ENCODE results near the gene FES. TPM values are rescaled to one million over a fixed set of nuclear protein-coding genes. Genes with fewer than 3 reads are reported as not detected.
A peak's percentile ranks its signal among the peaks of the same experiment; 100 is the strongest.

FES gene
- total and polyA plus RNA-seq, 2 of the 13 experiments (the other 11 are each of a cell fraction or from before 2014, with no cell fraction given) = 4.0 to 9.5 TPM

GRCh38 chr15:90860942-90861675 is 23.2 kb upstream of the FES start (continued):
- TF ChIP-seq, protein P1, sequence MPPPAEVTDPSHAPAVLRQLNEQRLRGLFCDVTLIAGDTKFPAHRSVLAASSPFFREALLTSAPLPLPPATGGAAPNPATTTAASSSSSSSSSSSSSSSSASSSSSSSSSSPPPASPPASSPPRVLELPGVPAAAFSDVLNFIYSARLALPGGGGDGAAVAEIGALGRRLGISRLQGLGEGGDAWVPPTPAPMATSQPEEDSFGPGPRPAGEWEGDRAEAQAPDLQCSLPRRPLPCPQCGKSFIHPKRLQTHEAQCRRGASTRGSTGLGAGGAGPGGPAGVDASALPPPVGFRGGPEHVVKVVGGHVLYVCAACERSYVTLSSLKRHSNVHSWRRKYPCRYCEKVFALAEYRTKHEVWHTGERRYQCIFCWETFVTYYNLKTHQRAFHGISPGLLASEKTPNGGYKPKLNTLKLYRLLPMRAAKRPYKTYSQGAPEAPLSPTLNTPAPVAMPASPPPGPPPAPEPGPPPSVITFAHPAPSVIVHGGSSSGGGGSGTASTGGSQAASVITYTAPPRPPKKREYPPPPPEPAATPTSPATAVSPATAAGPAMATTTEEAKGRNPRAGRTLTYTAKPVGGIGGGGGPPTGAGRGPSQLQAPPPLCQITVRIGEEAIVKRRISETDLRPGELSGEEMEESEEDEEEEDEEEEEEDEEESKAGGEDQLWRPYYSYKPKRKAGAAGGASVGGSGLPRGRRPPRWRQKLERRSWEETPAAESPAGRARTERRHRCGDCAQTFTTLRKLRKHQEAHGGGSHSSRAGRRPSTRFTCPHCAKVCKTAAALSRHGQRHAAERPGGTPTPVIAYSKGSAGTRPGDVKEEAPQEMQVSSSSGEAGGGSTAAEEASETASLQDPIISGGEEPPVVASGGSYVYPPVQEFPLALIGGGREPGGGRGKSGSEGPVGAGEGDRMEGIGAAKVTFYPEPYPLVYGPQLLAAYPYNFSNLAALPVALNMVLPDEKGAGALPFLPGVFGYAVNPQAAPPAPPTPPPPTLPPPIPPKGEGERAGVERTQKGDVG (CRISPR knock-in tag; IDR thresholded peaks at IDR 0.05; ENCODE audit: borderline replicate concordance) = no peak
- TF ChIP-seq ZNF607 (CRISPR knock-in tag; IDR thresholded peaks at IDR 0.05; ENCODE audit: borderline replicate concordance) (0 out of 2 replicates have a peak, but pooled peaks have one; percentile 23), REPIN1 (CRISPR knock-in tag; IDR thresholded peaks at IDR 0.05; ENCODE audit: borderline replicate concordance, low read depth) (peak; percentile 36; the same call in 1 of the 2 replicates), ZNF160 (CRISPR knock-in tag; IDR thresholded peaks at IDR 0.05) (0 out of 2 replicates have a peak, but pooled peaks have one; percentile 27), HOXA3 (CRISPR knock-in tag; IDR thresholded peaks at IDR 0.05) (peak; percentile 76), GATAD2A (CRISPR knock-in tag; IDR thresholded peaks at IDR 0.05) (peak; percentile 96), ZNF33A (CRISPR knock-in tag; IDR thresholded peaks at IDR 0.05; ENCODE audit: borderline replicate concordance) (no peak), RXRB (CRISPR knock-in tag; IDR thresholded peaks at IDR 0.05; ENCODE audit: borderline replicate concordance) (peak; percentile 91), ZNF549 (CRISPR knock-in tag; IDR thresholded peaks at IDR 0.05) (no peak), SAP130 (CRISPR knock-in tag; IDR thresholded peaks at IDR 0.05; ENCODE audit: low read depth) (peak; percentile 89), ZNF225 (CRISPR knock-in tag; IDR thresholded peaks at IDR 0.05) (no peak), HNF4G (IDR thresholded peaks at IDR 0.05; ENCODE audit: borderline replicate concordance, low read depth, low read length) (peak; percentile 30; the same call in 1 of the 2 replicates), HNF4G (CRISPR knock-in tag; IDR thresholded peaks at IDR 0.05; ENCODE audit: borderline replicate concordance, low read depth) (no peak), HHEX (CRISPR knock-in tag; IDR thresholded peaks at IDR 0.05) (peak; percentile 83), NAIF1 (CRISPR knock-in tag; IDR thresholded peaks at IDR 0.05; ENCODE audit: borderline replicate concordance) (peak; percentile 54; the same call in 1 of the 2 replicates), ZNF83 (CRISPR knock-in tag; IDR thresholded peaks at IDR 0.05; ENCODE audit: borderline replicate concordance) (no peak), ZNF337 (CRISPR knock-in tag; IDR thresholded peaks at IDR 0.05; ENCODE audit: borderline replicate concordance, low read depth) (no peak), FOXA3 (CRISPR knock-in tag; IDR thresholded peaks at IDR 0.05) (peak; percentile 96), KAT8 (CRISPR knock-in tag; IDR thresholded peaks at IDR 0.05) (peak; percentile 73), ATF4 (CRISPR knock-in tag; IDR thresholded peaks at IDR 0.05) (peak in 1 of 2 experiments; percentile 99; a peak in 2 of 4 replicates), ZNF281 (CRISPR knock-in tag; IDR thresholded peaks at IDR 0.05; ENCODE audit: borderline replicate concordance) (peak; percentile 45; the same call in 1 of the 2 replicates), DPF2 (CRISPR knock-in tag; IDR thresholded peaks at IDR 0.05; ENCODE audit: borderline replicate concordance, low read depth) (peak; percentile 84; the same call in 1 of the 2 replicates), BRD4 (CRISPR knock-in tag; IDR thresholded peaks at IDR 0.05) (peak; percentile 53; the same call in 1 of the 2 replicates)

Measured in HepG2 (cell line).